ENCODE measurements around the gene SPAM1. TPM values are rescaled to one million over a fixed set of nuclear protein-coding genes. Genes with fewer than 3 reads are reported as not detected.

SPAM1 gene
- total RNA-seq, 1 donor from 2014 or later, result not detected

Other genes starting within 250 kb of the SPAM1 start
- 14.9 and 32.5 TPM in 2 replicates for gene WASL, start 176.2 kb upstream of the SPAM1 start, total RNA-seq
- not detected in 2 replicates for gene HYAL4, start 80.1 kb upstream of the SPAM1 start, total RNA-seq
- not detected in 2 replicates for gene TMEM229A, start 107.8 kb downstream of the SPAM1 start, total RNA-seq

Data from renal cortical epithelial cell (primary cell).